ENCODE results near the gene GPAM.

Gene GPAM

GRCh38 chr10:112195224-112195623, 11.7 kb upstream of the GPAM start:
- Histone ChIP-seq H3K27me3 (ENCODE audit: insufficient read depth, low read depth) (no peaks in the 10 kb centered on the region), H3K4me2 (no peak overlapping the region), H3K4me1 (ENCODE audit: low read depth, poor library complexity, severe bottlenecking) (no peaks in the 10 kb centered on the region), H3K36me3 (ENCODE audit: insufficient read depth) (no peaks in the 10 kb centered on the region), H3K79me2 (ENCODE audit: insufficient read depth, low read depth) (no peaks in the 10 kb centered on the region), H3K9ac (no peak overlapping the region), H2AFZ (ENCODE audit: low read depth) (no peak overlapping the region), H3K27ac (no peak overlapping the region), H4K20me1 (ENCODE audit: insufficient read depth) (no peaks in the 10 kb centered on the region), H3K4me3 (IDR thresholded peaks at IDR 0.05; ENCODE audit: insufficient read depth, low read depth, low read length) (no peak overlapping the region)
- no peak for TF ChIP-seq CTCF (conservative IDR thresholded peaks at IDR 0.05; ENCODE audit: low read depth, low read length)

- no peaks in the 10 kb centered on the region for H4K20me1 ChIP-seq (ENCODE audit: insufficient read depth)
- H3K36me3 ChIP-seq (ENCODE audit: insufficient read depth): no peaks in the 10 kb centered on the region
- no peaks in the 10 kb centered on the region for H3K4me1 ChIP-seq (ENCODE audit: low read depth, poor library complexity, severe bottlenecking)
- H3K9ac ChIP-seq: no peak overlapping the region
- no peak overlapping the region for H2AFZ ChIP-seq (ENCODE audit: low read depth)
- no peaks in the 10 kb centered on the region for H3K27me3 ChIP-seq (ENCODE audit: insufficient read depth, low read depth)
- H3K4me2 ChIP-seq: no peak overlapping the region
- no peaks in the 10 kb centered on the region for H3K79me2 ChIP-seq (ENCODE audit: insufficient read depth, low read depth)
- no peak for TF ChIP-seq CTCF (conservative IDR thresholded peaks at IDR 0.05; ENCODE audit: low read depth, low read length)
- no peak overlapping the region for H3K27ac ChIP-seq
- H3K4me3 ChIP-seq (IDR thresholded peaks at IDR 0.05; ENCODE audit: insufficient read depth, low read depth, low read length): no peak overlapping the region
Measured at GRCh38 chr10:112191791-112192190, 8.2 kb upstream of the GPAM start.

GRCh38 chr10:112191041-112191590, 7.6 kb upstream of the GPAM start:
- Histone ChIP-seq H3K4me3 (IDR thresholded peaks at IDR 0.05; ENCODE audit: insufficient read depth, low read depth, low read length) (no peak overlapping the region), H3K9ac (no peak overlapping the region), H3K4me2 (no peak overlapping the region), H3K27ac (no peak overlapping the region), H4K20me1 (ENCODE audit: insufficient read depth) (no peaks in the 10 kb centered on the region), H3K36me3 (ENCODE audit: insufficient read depth) (no peaks in the 10 kb centered on the region), H2AFZ (ENCODE audit: low read depth) (no peak overlapping the region), H3K27me3 (ENCODE audit: insufficient read depth, low read depth) (no peaks in the 10 kb centered on the region), H3K79me2 (ENCODE audit: insufficient read depth, low read depth) (no peaks in the 10 kb centered on the region), H3K4me1 (ENCODE audit: low read depth, poor library complexity, severe bottlenecking) (no peaks in the 10 kb centered on the region)
- no peak for TF ChIP-seq CTCF (conservative IDR thresholded peaks at IDR 0.05; ENCODE audit: low read depth, low read length)

- Histone ChIP-seq H2AFZ (ENCODE audit: low read depth) (no peak overlapping the region), H4K20me1 (ENCODE audit: insufficient read depth) (no peaks in the 10 kb centered on the region), H3K9ac (no peak overlapping the region), H3K4me3 (IDR thresholded peaks at IDR 0.05; ENCODE audit: insufficient read depth, low read depth, low read length) (no peak overlapping the region), H3K27me3 (ENCODE audit: insufficient read depth, low read depth) (no peaks in the 10 kb centered on the region), H3K79me2 (ENCODE audit: insufficient read depth, low read depth) (no peaks in the 10 kb centered on the region), H3K27ac (no peak overlapping the region), H3K4me2 (no peak overlapping the region), H3K4me1 (ENCODE audit: low read depth, poor library complexity, severe bottlenecking) (peaks cover 3% of the 10 kb centered on the region), H3K36me3 (ENCODE audit: insufficient read depth) (no peaks in the 10 kb centered on the region)
- no peak for TF ChIP-seq CTCF (conservative IDR thresholded peaks at IDR 0.05; ENCODE audit: low read depth, low read length)
Measured at GRCh38 chr10:112189465-112189864, 5.9 kb upstream of the GPAM start.

Measured in KMS-11 (cell line).